GM23248 (cell line): ENCODE results near the gene ANGPTL4.

Experiments
- EZH2 ChIP-seq: fragments of 200-600 bp; sonication (generic); IDR thresholded peaks from 2 replicates; pipeline ENCODE4 v1.6.1; 2018; ENCODE audit warnings: antibody characterized with exemption, mild to moderate bottlenecking; ENCODE audit not compliant: insufficient read depth, poor library complexity, severe bottlenecking
- EZH2phosphoT487 ChIP-seq: fragments of 200-600 bp; sonication (generic); IDR thresholded peaks from 2 replicates; pipeline ENCODE4 v1.6.1; 2018; ENCODE audit warnings: antibody characterized with exemption, moderate library complexity, mild to moderate bottlenecking, low read depth; ENCODE audit not compliant: insufficient read depth

DNA sequence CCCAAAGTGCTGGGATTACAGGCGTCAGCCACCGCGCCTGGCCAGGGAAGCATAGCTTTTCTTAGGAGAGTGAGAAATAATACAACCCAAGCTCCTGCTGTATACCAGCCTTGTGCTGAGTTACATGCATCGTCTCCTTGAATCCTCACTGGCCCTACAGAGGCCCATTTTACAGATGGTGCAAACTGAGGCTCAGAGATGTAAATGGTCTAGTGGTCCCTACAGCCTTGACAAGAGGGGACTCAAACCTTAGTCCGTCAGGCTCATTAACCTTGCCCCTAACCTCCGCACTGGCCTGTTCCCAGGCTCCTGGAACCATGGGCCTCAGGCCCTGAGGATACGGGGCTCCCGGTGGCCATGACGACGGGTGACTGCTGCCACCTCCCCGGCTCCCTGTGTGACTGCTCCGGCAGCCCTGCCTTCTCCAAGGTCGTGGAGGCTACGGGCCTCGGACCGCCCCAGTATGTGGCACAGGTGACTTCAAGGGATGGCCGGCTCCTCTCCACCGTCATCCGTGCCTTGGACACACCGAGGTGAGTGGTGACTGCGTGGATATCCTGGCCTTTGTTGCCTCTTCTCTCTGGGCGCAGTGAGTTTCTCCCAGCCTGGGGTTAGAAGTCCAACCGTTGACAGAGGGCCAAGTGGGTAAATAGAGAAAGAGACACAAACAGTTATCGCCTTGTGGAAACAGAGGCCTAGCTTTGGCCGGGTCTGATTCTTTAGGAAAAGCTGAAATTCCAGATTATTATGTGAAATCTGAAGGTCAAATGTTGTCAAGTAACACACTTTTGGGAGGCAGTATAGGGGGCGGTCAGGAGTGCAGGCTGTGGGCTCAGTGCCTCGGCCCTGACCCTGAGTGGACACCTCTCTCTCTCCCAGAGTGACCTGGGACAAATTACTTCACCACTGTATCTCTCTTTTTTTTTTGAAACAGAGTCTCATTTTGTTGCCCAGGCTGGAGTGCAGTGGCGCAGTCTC lies 57.8 kb downstream of the ANGPTL4 start:
- TF ChIP-seq EZH2 = no peak
- TF ChIP-seq EZH2phosphoT487 = no peak
